ENCODE results near the gene MYO7B. TPM values are rescaled to one million over a fixed set of nuclear protein-coding genes. Genes with fewer than 3 reads are reported as not detected.
A peak's percentile ranks its signal among the peaks of the same experiment; 100 is the strongest.

Gene MYO7B
- total and polyA plus RNA-seq, 5 donors from 2014 or later: 0.12 TPM; not detected in 4

GRCh38 chr2:127658641-127659407 is 123.3 kb downstream of the MYO7B start:
- peaks cover 5% of the 10 kb centered on the region for H3K27me3 ChIP-seq (ENCODE audit: control insufficient read depth, insufficient read depth, low read length)
- H3K4me1 ChIP-seq (ENCODE audit: control insufficient read depth, insufficient read depth, low read length, poor library complexity, severe bottlenecking): no peaks in the 10 kb centered on the region
- H3K27me3 Mint-ChIP-seq: peaks cover 17% of the 10 kb centered on the region
- no peak overlapping the region for H3K27ac ChIP-seq (ENCODE audit: insufficient read depth, low read length, poor library complexity, severe bottlenecking)
- H3K4me3 ChIP-seq (ENCODE audit: low read depth, low read length): no peak overlapping the region
- ATAC-seq (ENCODE audit: low read depth in 2 of 2) (no peak), DNase-seq (no peak)
- no peaks in the 10 kb centered on the region for H3K9me3 ChIP-seq (ENCODE audit: control insufficient read depth in 2 of 2, low read length in 2 of 2)
- no peaks in the 10 kb centered on the region for H3K36me3 Mint-ChIP-seq
- no peaks in the 10 kb centered on the region for H3K36me3 ChIP-seq (ENCODE audit: control insufficient read depth, insufficient read depth, low read length)
- H3K4me3 Mint-ChIP-seq: peak overlapping the region in 1 of 4 donors; percentile 11
- H3K9me3 Mint-ChIP-seq: peaks cover 0 to 2% (median 0%) of the 10 kb centered on the region in 7 donors
- H3K4me1 Mint-ChIP-seq: peaks cover 0 to 3% (median 0%) of the 10 kb centered on the region in 4 donors
- no peak overlapping the region for H3K27ac Mint-ChIP-seq

GRCh38 chr2:127659408-127660290 is 124.2 kb downstream of the MYO7B start:
- H3K9me3 Mint-ChIP-seq: peaks cover 0 to 2% (median 0%) of the 10 kb centered on the region in 7 donors
- DNase-seq: no peak
- peaks cover 18% of the 10 kb centered on the region for H3K27me3 Mint-ChIP-seq
- no peak for ATAC-seq (ENCODE audit: low read depth in 2 of 2)
- Histone ChIP-seq H3K27me3 (ENCODE audit: control insufficient read depth, insufficient read depth, low read length) (peaks cover 5% of the 10 kb centered on the region), H3K4me3 (ENCODE audit: low read depth, low read length) (no peak overlapping the region), H3K9me3 (ENCODE audit: control insufficient read depth in 2 of 2, low read length in 2 of 2) (no peaks in the 10 kb centered on the region), H3K4me1 (ENCODE audit: control insufficient read depth, insufficient read depth, low read length, poor library complexity, severe bottlenecking) (no peaks in the 10 kb centered on the region), H3K27ac (ENCODE audit: insufficient read depth, low read length, poor library complexity, severe bottlenecking) (no peak overlapping the region), H3K36me3 (ENCODE audit: control insufficient read depth, insufficient read depth, low read length) (no peaks in the 10 kb centered on the region)
- H3K27ac Mint-ChIP-seq: peak overlapping the region in 1 of 3 donors; percentile 29
- H3K36me3 Mint-ChIP-seq: no peaks in the 10 kb centered on the region
- no peak overlapping the region for H3K4me3 Mint-ChIP-seq
- peaks cover 0 to 3% (median 0%) of the 10 kb centered on the region in 4 donors for H3K4me1 Mint-ChIP-seq

GRCh38 chr2:127660291-127660578 is 124.8 kb downstream of the MYO7B start:
- no peaks in the 10 kb centered on the region for H3K36me3 ChIP-seq (ENCODE audit: control insufficient read depth, insufficient read depth, low read length)

GRCh38 chr2:127661072-127661649 is 125.7 kb downstream of the MYO7B start:
- Histone ChIP-seq H3K27me3 (ENCODE audit: control insufficient read depth, insufficient read depth, low read length) (peaks cover 19% of the 10 kb centered on the region), H3K4me1 (ENCODE audit: control insufficient read depth, insufficient read depth, low read length, poor library complexity, severe bottlenecking) (no peaks in the 10 kb centered on the region), H3K9me3 (ENCODE audit: control insufficient read depth in 2 of 2, low read length in 2 of 2) (no peaks in the 10 kb centered on the region), H3K36me3 (ENCODE audit: control insufficient read depth, insufficient read depth, low read length) (no peaks in the 10 kb centered on the region), H3K27ac (ENCODE audit: insufficient read depth, low read length, poor library complexity, severe bottlenecking) (no peak overlapping the region), H3K4me3 (ENCODE audit: low read depth, low read length) (no peak overlapping the region)
- H3K4me1 Mint-ChIP-seq: peaks cover 0 to 3% (median 0%) of the 10 kb centered on the region in 4 donors
- H3K9me3 Mint-ChIP-seq: no peaks in the 10 kb centered on the region
- H3K27me3 Mint-ChIP-seq: peaks cover 31% of the 10 kb centered on the region
- H3K4me3 Mint-ChIP-seq: no peak overlapping the region
- no peak for DNase-seq
- H3K36me3 Mint-ChIP-seq: peaks cover 3% of the 10 kb centered on the region
- no peak for ATAC-seq (ENCODE audit: low read depth in 2 of 2)
- H3K27ac Mint-ChIP-seq: no peak overlapping the region

More at GRCh38 chr2:127660291-127660578, 124.8 kb downstream of the MYO7B start:
- Mint-ChIP-seq H3K36me3 (peaks cover 3% of the 10 kb centered on the region), H3K4me1 (peaks cover 0 to 3% (median 0%) of the 10 kb centered on the region in 4 donors), H3K9me3 (no peaks in the 10 kb centered on the region), H3K27me3 (peaks cover 23% of the 10 kb centered on the region), H3K27ac (no peak overlapping the region), H3K4me3 (no peak overlapping the region)
- ATAC-seq (ENCODE audit: low read depth in 2 of 2) (no peak), DNase-seq (no peak)
- H3K4me3 ChIP-seq (ENCODE audit: low read depth, low read length): no peak overlapping the region
- H3K27me3 ChIP-seq (ENCODE audit: control insufficient read depth, insufficient read depth, low read length): peaks cover 11% of the 10 kb centered on the region
- H3K4me1 ChIP-seq (ENCODE audit: control insufficient read depth, insufficient read depth, low read length, poor library complexity, severe bottlenecking): no peaks in the 10 kb centered on the region
- H3K27ac ChIP-seq (ENCODE audit: insufficient read depth, low read length, poor library complexity, severe bottlenecking): no peak overlapping the region
- no peaks in the 10 kb centered on the region for H3K9me3 ChIP-seq (ENCODE audit: control insufficient read depth in 2 of 2, low read length in 2 of 2)

GRCh38 chr2:127661949-127662510 is 126.5 kb downstream of the MYO7B start:
- H3K27me3 ChIP-seq (ENCODE audit: control insufficient read depth, insufficient read depth, low read length): peaks cover 22% of the 10 kb centered on the region
- Mint-ChIP-seq H3K9me3 (no peaks in the 10 kb centered on the region), H3K27me3 (peaks cover 38% of the 10 kb centered on the region), H3K4me1 (peaks cover 0 to 3% (median 0%) of the 10 kb centered on the region in 4 donors), H3K4me3 (no peak overlapping the region), H3K36me3 (peaks cover 3% of the 10 kb centered on the region), H3K27ac (no peak overlapping the region)
- DNase-seq (no peak), ATAC-seq (ENCODE audit: low read depth in 2 of 2) (no peak)
- H3K9me3 ChIP-seq (ENCODE audit: control insufficient read depth in 2 of 2, low read length in 2 of 2): no peaks in the 10 kb centered on the region
- no peaks in the 10 kb centered on the region for H3K4me1 ChIP-seq (ENCODE audit: control insufficient read depth, insufficient read depth, low read length, poor library complexity, severe bottlenecking)
- H3K27ac ChIP-seq (ENCODE audit: insufficient read depth, low read length, poor library complexity, severe bottlenecking): no peak overlapping the region
- no peak overlapping the region for H3K4me3 ChIP-seq (ENCODE audit: low read depth, low read length)
- no peaks in the 10 kb centered on the region for H3K36me3 ChIP-seq (ENCODE audit: control insufficient read depth, insufficient read depth, low read length)

GRCh38 chr2:127662937-127663565 is 127.6 kb downstream of the MYO7B start:
- Histone ChIP-seq H3K27me3 (ENCODE audit: control insufficient read depth, insufficient read depth, low read length) (peaks cover 22% of the 10 kb centered on the region), H3K4me1 (ENCODE audit: control insufficient read depth, insufficient read depth, low read length, poor library complexity, severe bottlenecking) (no peaks in the 10 kb centered on the region), H3K9me3 (ENCODE audit: control insufficient read depth in 2 of 2, low read length in 2 of 2) (no peaks in the 10 kb centered on the region), H3K36me3 (ENCODE audit: control insufficient read depth, insufficient read depth, low read length) (no peaks in the 10 kb centered on the region), H3K4me3 (ENCODE audit: low read depth, low read length) (no peak overlapping the region), H3K27ac (ENCODE audit: insufficient read depth, low read length, poor library complexity, severe bottlenecking) (no peak overlapping the region)
- Mint-ChIP-seq H3K4me3 (no peak overlapping the region), H3K9me3 (no peaks in the 10 kb centered on the region), H3K4me1 (peaks cover 0 to 3% (median 0%) of the 10 kb centered on the region in 4 donors), H3K27ac (no peak overlapping the region), H3K27me3 (peaks cover 47% of the 10 kb centered on the region), H3K36me3 (peaks cover 3% of the 10 kb centered on the region)
- ATAC-seq (ENCODE audit: low read depth in 2 of 2): no peak
- DNase-seq: no peak

GRCh38 chr2:127663566-127664064 is 128.1 kb downstream of the MYO7B start:
- ATAC-seq (ENCODE audit: low read depth in 2 of 2): no peak
- Mint-ChIP-seq H3K9me3 (no peaks in the 10 kb centered on the region), H3K36me3 (peaks cover 3% of the 10 kb centered on the region), H3K27ac (no peak overlapping the region), H3K4me3 (no peak overlapping the region), H3K27me3 (peaks cover 49% of the 10 kb centered on the region), H3K4me1 (peaks cover 0 to 3% (median 0%) of the 10 kb centered on the region in 4 donors)
- H3K36me3 ChIP-seq (ENCODE audit: control insufficient read depth, insufficient read depth, low read length): no peaks in the 10 kb centered on the region
- no peak overlapping the region for H3K27ac ChIP-seq (ENCODE audit: insufficient read depth, low read length, poor library complexity, severe bottlenecking)
- no peaks in the 10 kb centered on the region for H3K9me3 ChIP-seq (ENCODE audit: control insufficient read depth in 2 of 2, low read length in 2 of 2)
- H3K4me1 ChIP-seq (ENCODE audit: control insufficient read depth, insufficient read depth, low read length, poor library complexity, severe bottlenecking): no peaks in the 10 kb centered on the region
- DNase-seq: no peak
- no peak overlapping the region for H3K4me3 ChIP-seq (ENCODE audit: low read depth, low read length)
- peaks cover 22% of the 10 kb centered on the region for H3K27me3 ChIP-seq (ENCODE audit: control insufficient read depth, insufficient read depth, low read length)
